Small intestine (tissue), 7 donors: Measurements from ENCODE around the gene PSMB10. TPM values are rescaled to one million over a fixed set of nuclear protein-coding genes. Genes with fewer than 3 reads are reported as not detected.
A peak's percentile ranks its signal among the peaks of the same experiment; 100 is the strongest.
"Not testable (repeated sequence)": the region's sequence is repeated elsewhere in the genome, so short reads cannot be mapped to it uniquely, and the experiment has no call there.

Source experiments
- DNase-seq, 2 donors: peaks; one replicate each; pipeline versions ENCODE4 v3.0.0 to v3.0.0-alpha.2; 2013
- FAIRE-seq: peaks from 2 replicates; lab custom pipeline; 2012; peaks lifted over from hg19 to GRCh38; lab: Jason Lieb, UNC
- H3K27ac ChIP-seq, 3 donors: one replicate each; pipeline ENCODE4 v1.5.1; 2013; ENCODE audit warnings: low read length in 2 of 3, mild to moderate bottlenecking in 2 of 3, control low read depth in 1 of 3, inconsistent platforms in 1 of 3, low read depth in 1 of 3, moderate library complexity in 1 of 3
- H3K27me3 ChIP-seq, 3 donors: one replicate each; pipeline ENCODE4 v1.6.1; 2013; ENCODE audit warnings: low read length in 3 of 3, inconsistent platforms in 1 of 3; ENCODE audit not compliant: control insufficient read depth in 3 of 3, insufficient read depth in 3 of 3
- H3K36me3 ChIP-seq, 3 donors: one replicate each; pipeline ENCODE4 v1.6.1; 2013; ENCODE audit warnings: low read length in 3 of 3, inconsistent platforms in 1 of 3, low read depth in 1 of 3, mild to moderate bottlenecking in 1 of 3, moderate library complexity in 1 of 3; ENCODE audit not compliant: control insufficient read depth in 3 of 3, insufficient read depth in 2 of 3
- H3K4me1 ChIP-seq, 3 donors: one replicate each; pipeline ENCODE4 v1.6.1; 2013; ENCODE audit warnings: low read length in 2 of 3, inconsistent platforms in 1 of 3, low read depth in 1 of 3, mild to moderate bottlenecking in 1 of 3, moderate library complexity in 1 of 3; ENCODE audit not compliant: control insufficient read depth in 3 of 3, insufficient read depth in 2 of 3
- H3K4me3 ChIP-seq, 3 donors: one replicate each; pipeline ENCODE4 v1.5.1; 2013; ENCODE audit warnings: low read length in 3 of 3, control low read depth in 1 of 3, inconsistent platforms in 1 of 3, low read depth in 1 of 3, mild to moderate bottlenecking in 1 of 3, moderate library complexity in 1 of 3
- H3K9me3 ChIP-seq, 2 donors: one replicate each; pipeline ENCODE4 v1.6.1; 2013; ENCODE audit warnings: low read depth in 1 of 2, low read length in 1 of 2; ENCODE audit not compliant: control insufficient read depth in 2 of 2, insufficient read depth in 1 of 2
- WGBS, 3 donors: extraction: QIAGEN DNeasy Blood & Tissue Kit; methylation state at CpG; one replicate each; pipeline ENCODE4 v1.1.7; 2013; 5-methylcytosine and 5-hydroxymethylcytosine counted together
- polyA plus RNA-seq, 4 donors: library from polyadenylated mRNA; stranded (reverse) in 3 of 4; unstranded in 1 of 4; fragments of 200-250 nt in 3 of 4; fragments of 120-200 nt in 1 of 4; gene quantifications; one replicate each; pipeline versions ENCODE4 v1.2.1 to v1.2.3, GENCODE V29; 2013
- donor health status: healthy with polysubstance abuse.
- donor health status: control.
- donor health status: control.
- donor health status: Bipolar disorder and iron deficiency.
- donor health status: healthy.

The PSMB10 gene
- polyA plus RNA-seq, 4 donors: 90.6 to 354 (median 221) TPM

DNA sequence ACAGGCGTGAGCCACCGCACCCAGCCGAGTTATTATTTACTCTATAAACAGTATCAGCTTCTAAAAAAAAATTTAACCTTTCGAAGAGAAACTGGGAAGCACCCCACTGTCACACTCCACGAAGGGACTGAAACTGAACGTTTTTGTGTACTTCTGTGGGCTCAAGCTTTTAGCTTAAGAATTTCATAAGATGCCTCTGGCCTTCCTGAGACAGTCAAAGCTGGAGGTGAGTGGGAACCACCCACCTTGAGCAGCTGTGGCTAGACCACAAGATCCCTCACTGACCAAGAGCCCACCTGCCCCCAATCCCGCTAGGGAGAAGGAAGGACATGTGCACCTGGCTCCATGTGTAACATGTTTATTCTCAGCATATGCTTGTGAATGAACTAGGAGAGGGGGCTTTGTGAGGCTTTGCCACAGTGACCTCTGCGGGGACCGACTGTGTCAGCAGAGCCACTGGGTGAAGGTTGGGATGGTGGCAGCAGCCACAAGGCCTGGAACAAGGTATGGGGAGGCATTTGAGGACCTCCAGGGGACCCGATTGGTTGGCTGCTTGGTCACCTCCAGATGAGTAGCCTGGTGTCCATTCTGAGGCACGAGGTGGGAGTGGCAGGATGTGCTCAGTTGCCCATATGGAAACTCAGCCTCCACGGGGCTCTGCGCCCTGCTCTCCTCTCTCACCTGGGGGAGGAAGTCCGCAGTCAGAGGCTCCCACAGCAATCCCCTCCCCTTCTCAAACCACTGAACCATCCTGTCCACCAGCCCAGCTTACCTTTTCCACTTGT, 38.9 kb upstream of the PSMB10 start:
- Histone ChIP-seq H3K4me1 (no peaks in the 10 kb centered on the region), H3K27me3 (peaks cover 0 to 14% (median 0%) of the 10 kb centered on the region in 3 donors), H3K9me3 (no peaks in the 10 kb centered on the region), H3K27ac (peak overlapping the region in 1 of 3 donors; percentile 41), H3K36me3 (no peaks in the 10 kb centered on the region), H3K4me3 (no peak overlapping the region)
- 48 to 64% (median 58%) methylated on average over 14 of the region's 14 CpGs for WGBS, 3 donors
- FAIRE-seq (no peak), DNase-seq (no peak)

DNA sequence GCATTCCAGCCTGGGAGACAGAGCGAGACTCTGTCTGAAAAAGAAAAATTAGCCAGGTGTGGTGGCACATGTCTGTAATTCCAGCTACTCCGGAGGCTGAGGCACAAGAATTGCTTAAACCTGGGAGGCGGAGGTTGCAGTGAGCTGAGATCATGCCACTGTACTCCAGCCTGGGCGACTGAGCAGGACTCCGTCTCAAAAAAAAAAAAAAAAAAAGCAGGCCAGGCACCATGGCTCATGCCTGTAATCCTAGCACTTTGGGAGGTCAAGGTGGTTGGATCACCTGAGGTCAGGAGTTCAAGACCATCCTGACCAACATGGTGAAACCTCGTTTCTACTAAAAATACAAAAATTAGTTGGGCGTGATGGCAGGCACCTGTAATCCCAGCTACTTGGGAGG, 35.6 kb upstream of the PSMB10 start:
- not testable (repeated sequence) for H3K4me3 ChIP-seq

DNA sequence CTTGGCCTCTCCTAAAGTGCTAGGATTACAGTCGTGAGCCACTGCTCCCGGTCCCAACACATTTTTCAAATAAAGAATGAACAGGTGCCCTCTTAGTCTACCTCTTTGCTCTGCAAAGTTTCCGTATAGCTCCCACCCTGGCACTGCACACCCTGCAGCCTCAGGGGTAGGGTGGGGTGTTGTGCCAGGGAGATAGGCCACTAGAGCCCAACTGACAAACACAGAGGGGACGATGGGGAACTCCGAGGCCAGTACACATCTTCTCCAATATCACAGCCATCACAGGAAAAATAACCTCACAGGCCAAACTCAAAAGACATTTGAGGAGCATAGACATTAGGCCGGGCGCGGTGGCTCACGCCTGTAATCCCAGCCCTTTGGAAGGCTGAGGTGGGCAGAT, 34.5 kb upstream of the PSMB10 start:
- Histone ChIP-seq H3K27ac (no peak overlapping the region), H3K4me1 (peaks cover 0 to 16% (median 0%) of the 10 kb centered on the region in 3 donors), H3K27me3 (peaks cover 0 to 7% (median 3%) of the 10 kb centered on the region in 3 donors), H3K9me3 (no peaks in the 10 kb centered on the region), H3K36me3 (peaks cover 0 to 4% (median 0%) of the 10 kb centered on the region in 3 donors), H3K4me3 (no peak overlapping the region)
- no peak for DNase-seq
- 81 to 94% (median 84%) methylated on average over 9 of the region's 9 CpGs for WGBS, 3 donors
- FAIRE-seq: no peak

More for the DNA sequence above, 35.6 kb upstream of the PSMB10 start:
- H3K27me3 ChIP-seq, DNase-seq, FAIRE-seq, H3K4me1 ChIP-seq, H3K9me3 ChIP-seq, H3K36me3 ChIP-seq, H3K27ac ChIP-seq: not testable (repeated sequence)
- WGBS, 3 donors: 82 to 89% (median 85%) methylated on average over 7 of the region's 7 CpGs

DNA sequence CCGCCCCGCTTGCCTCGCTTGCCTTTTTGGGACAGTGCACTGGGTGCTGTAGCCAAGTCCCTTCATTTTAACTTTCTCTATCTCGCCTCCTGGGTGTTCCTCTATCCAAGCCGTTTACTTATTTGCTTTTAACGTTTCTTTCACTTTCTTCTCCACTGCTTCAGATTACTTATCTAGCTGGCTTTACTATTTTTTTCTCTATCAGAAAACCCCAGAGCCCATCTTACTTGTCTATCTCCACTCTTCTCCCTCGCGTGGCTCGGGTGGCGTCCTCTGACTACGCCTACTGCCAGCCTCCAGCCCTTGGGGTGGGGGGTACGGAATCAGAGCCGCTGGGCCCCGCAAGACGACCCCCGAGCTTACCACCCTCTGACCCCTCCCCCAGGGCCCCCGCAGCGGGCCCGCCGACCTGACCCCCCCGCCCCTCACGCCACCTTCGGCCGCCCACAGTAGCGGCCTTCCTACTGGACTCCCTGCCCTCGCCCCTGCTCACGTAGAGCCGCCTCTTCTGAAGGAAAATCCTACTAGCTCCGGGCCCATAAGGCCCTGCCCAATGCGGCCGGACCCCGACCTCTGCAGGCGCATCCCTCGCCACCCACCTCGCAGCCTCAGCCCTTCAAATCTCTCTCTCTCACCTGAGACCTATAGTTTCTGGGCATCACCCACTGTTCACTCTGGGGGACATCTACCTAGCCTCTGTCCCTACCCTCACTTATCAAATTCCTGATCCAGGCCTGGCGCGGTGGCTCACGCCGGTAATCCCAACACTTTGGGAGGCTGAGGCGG, 32.8 kb upstream of the PSMB10 start:
- Histone ChIP-seq H3K4me3 (peak overlapping the region in 2 of 3 donors; percentile 64 to 70), H3K9me3 (no peaks in the 10 kb centered on the region), H3K27me3 (peaks cover 0 to 7% (median 3%) of the 10 kb centered on the region in 3 donors), H3K4me1 (peaks cover 0 to 17% (median 0%) of the 10 kb centered on the region in 3 donors), H3K27ac (peak overlapping the region; percentile 46 to 90 (median 52)), H3K36me3 (peaks cover 0 to 11% (median 0%) of the 10 kb centered on the region in 3 donors)
- peak in 1 of 2 donors; percentile 52 for DNase-seq
- 29 to 44% (median 41%) methylated on average over 40 of the region's 40 CpGs for WGBS, 3 donors
- no peak for FAIRE-seq

- Histone ChIP-seq H3K36me3 (peaks cover 0 to 18% (median 0%) of the 10 kb centered on the region in 3 donors), H3K27me3 (peaks cover 0 to 7% (median 3%) of the 10 kb centered on the region in 3 donors), H3K4me1 (peaks cover 0 to 25% (median 0%) of the 10 kb centered on the region in 3 donors), H3K27ac (peak within 1 kb of the TSS; percentile 52 to 95 (median 58)), H3K4me3 (peak within 1 kb of the TSS; percentile 64 to 70 (median 66)), H3K9me3 (no peaks in the 10 kb centered on the region)
- 1 to 2% (median 1%) methylated on average over 41 to 78 of the region's 78 CpGs for WGBS, 3 donors
- no peak for FAIRE-seq
- DNase-seq: peak; percentile 59 to 89
Observed at GRCh38 chr16:67968400-67969253, 32.0 kb upstream of the PSMB10 start, which contains the start of gene SLC12A4. TSS of gene SLC12A4 (minus strand) at chr16:67968637. CDS start at chr16:67968553, 84 bp downstream.

DNA sequence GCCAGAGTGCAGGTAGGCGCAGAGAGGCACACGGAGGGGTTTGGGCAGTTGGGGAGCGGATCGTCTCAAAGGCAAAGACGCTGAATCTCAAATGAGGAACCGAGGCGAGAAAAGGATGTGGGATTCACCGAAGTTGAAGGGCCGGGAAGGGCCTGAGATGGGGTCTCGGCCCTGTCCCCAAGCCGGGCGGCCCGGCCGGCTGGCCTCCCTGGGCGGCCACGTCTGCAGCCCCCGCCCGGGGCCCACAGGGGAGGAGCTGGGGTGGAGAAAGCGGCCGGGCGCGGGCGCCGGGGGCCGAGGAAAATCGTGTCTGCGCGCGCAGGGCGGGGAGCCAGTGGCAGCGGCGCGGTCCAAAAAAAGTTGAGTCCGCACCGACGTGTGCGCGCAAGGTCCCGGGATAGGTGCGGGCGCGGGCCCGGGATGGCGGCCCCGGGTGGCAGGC, 31.3 kb upstream of the PSMB10 start:
- no peak for DNase-seq
- peak overlapping the region; percentile 50 to 95 (median 58) for H3K27ac ChIP-seq

DNA sequence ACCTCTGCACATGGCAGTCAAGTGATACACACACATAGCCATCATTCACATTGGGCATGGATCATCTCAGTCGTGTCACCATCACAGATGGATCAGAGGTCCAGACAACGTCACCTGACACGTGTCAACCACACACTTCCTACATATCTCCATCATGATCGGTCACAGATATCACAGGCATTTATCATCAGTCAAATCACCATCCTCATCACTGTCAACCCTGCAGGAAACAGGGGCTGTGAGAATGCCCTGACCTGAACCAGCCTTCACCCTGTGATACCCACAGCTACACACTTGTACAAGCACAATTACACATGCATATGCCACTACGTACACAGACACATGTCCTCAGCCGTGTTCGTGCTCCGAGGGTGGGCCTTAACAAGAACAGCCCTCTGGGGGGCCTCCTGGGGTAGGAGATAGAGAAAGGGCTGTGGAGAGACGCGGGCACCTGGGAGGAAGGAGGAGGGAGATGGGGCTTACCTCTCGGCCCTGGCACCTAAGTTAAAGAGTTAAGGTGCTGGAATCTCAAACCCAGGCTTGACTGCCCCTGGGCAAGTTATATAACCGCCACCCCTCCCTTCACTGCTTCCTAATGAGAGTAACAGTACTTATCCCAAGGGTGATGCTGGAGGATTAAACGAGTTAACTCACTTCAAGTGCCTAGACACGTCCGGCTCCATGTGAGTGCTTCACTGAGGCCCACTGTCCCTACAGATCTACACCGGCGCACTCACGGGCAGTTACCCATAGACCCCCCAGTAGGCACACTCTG, 30.7 kb upstream of the PSMB10 start:
- no peak for FAIRE-seq
- 28 to 60% (median 43%) methylated on average over 18 of the region's 18 CpGs for WGBS, 3 donors
- peaks cover 0 to 31% (median 0%) of the 10 kb centered on the region in 3 donors for H3K4me1 ChIP-seq

More for the DNA sequence above, 31.3 kb upstream of the PSMB10 start:
- Histone ChIP-seq H3K4me1 (peaks cover 0 to 31% (median 0%) of the 10 kb centered on the region in 3 donors), H3K36me3 (peaks cover 0 to 23% (median 0%) of the 10 kb centered on the region in 3 donors), H3K4me3 (peak overlapping the region; percentile 64 to 70 (median 66)), H3K9me3 (no peaks in the 10 kb centered on the region), H3K27me3 (peaks cover 0 to 7% (median 3%) of the 10 kb centered on the region in 3 donors)
- no peak for FAIRE-seq
- WGBS, 3 donors: 2 to 5% (median 3%) methylated on average over 30 to 45 of the region's 45 CpGs

More for the DNA sequence above, 30.7 kb upstream of the PSMB10 start:
- Histone ChIP-seq H3K9me3 (no peaks in the 10 kb centered on the region), H3K27me3 (peaks cover 0 to 5% (median 3%) of the 10 kb centered on the region in 3 donors), H3K4me3 (peak overlapping the region; percentile 64 to 70 (median 66)), H3K27ac (peak overlapping the region in 2 of 3 donors; percentile 57 to 95), H3K36me3 (peaks cover 0 to 28% (median 0%) of the 10 kb centered on the region in 3 donors)
- no peak for DNase-seq
